Tibial nerve (tissue), 4 donors: ENCODE data around the gene CELSR1. TPM values are rescaled to one million over a fixed set of nuclear protein-coding genes. Genes with fewer than 3 reads are reported as not detected.
A peak's percentile ranks its signal among the peaks of the same experiment; 100 is the strongest.

Experiments used
- DNase-seq, 2 donors: peaks; one replicate each; pipeline ENCODE4 v3.0.0-alpha.2; 2019; ENCODE audit warnings: low spot score in 2 of 2
- H3K27ac ChIP-seq, 4 donors: fragments of 200-600 bp; sonication (generic) in 3 of 4; one replicate each; pipeline ENCODE4 v1.5.1; 2017 to 2019; ENCODE audit warnings: mild to moderate bottlenecking in 1 of 4
- H3K27me3 ChIP-seq, 2 donors: fragments of 200-600 bp; sonication (generic) in 1 of 2; one replicate each; pipeline versions ENCODE4 v1.5.1 to v1.6.0; 2017 to 2019
- H3K36me3 ChIP-seq, 3 donors: fragments of 200-600 bp; sonication (generic); one replicate each; pipeline ENCODE4 v1.5.1; 2018 to 2019
- H3K4me1 ChIP-seq, 4 donors: fragments of 200-600 bp; sonication (generic) in 3 of 4; one replicate each; pipeline ENCODE4 v1.5.1; 2017 to 2019
- H3K4me3 ChIP-seq, 4 donors: fragments of 200-600 bp; sonication (generic) in 3 of 4; one replicate each; pipeline ENCODE4 v1.5.1; 2017 to 2019; ENCODE audit warnings: mild to moderate bottlenecking in 1 of 4, moderate library complexity in 1 of 4
- H3K9me3 ChIP-seq, 4 donors: fragments of 200-600 bp; sonication (generic) in 3 of 4; one replicate each; pipeline ENCODE4 v1.5.1; 2017 to 2019
- EP300 ChIP-seq, 2 donors: sonication (generic); formaldehyde crosslinking; IDR thresholded peaks; one replicate each; pipeline ENCODE4 v1.6.1; 2017; ENCODE audit warnings: antibody characterized with exemption in 2 of 2, mild to moderate bottlenecking in 1 of 2
- POLR2A ChIP-seq, 2 donors: fragments of 450-650 bp; IDR thresholded peaks; one replicate each; pipeline ENCODE4 v1.6.1; 2017; ENCODE audit warnings: antibody characterized with exemption in 2 of 2, mild to moderate bottlenecking in 2 of 2, moderate library complexity in 2 of 2
- WGBS, 2 donors: methylation state at CpG; one replicate each; pipeline ENCODE4 v1.1.5; 2018; 5-methylcytosine and 5-hydroxymethylcytosine counted together
- total RNA-seq, 4 donors: library from RNA; depleted of rRNA; stranded (reverse); fragments of >200 nt; gene quantifications; one replicate each; pipeline ENCODE4 v1.1.0, GENCODE V29; 2016
- TF ChIP-seq, protein P1 (sequence below), 5 experiments: fragments of 200-600 bp in 3 of 5; fragments of 450-650 bp in 2 of 5; sonication (generic) in 3 of 5; IDR thresholded peaks; one replicate each; pipeline ENCODE4 v1.5.1; 2016 to 2019; ENCODE audit warnings: antibody characterized with exemption in 5 of 5, mild to moderate bottlenecking in 3 of 5, moderate library complexity in 2 of 5

The CELSR1 gene
- total RNA-seq, 4 donors from 2014 or later: 1.0 to 5.9 (median 2.6) TPM

DNA sequence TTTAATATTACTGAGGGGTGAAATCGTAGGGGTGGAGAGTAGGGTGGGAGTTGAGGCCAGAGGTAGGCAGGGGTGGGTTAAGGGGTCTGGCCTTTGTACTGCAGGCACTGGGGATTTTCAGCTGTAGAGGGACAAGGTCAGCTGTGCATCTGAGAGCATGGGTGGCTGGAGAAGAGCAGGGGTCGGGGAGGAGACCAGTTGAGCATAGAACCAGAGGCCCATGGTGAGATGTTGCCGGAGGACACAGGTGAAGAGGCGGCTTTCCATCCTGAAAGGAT, 12.1 kb upstream of the CELSR1 start:
- H3K9me3 ChIP-seq: peaks cover 0 to 6% (median 0%) of the 10 kb centered on the region in 4 donors
- 77 to 81% methylated on average over 4 of the region's 4 CpGs for WGBS, 2 donors
- TF ChIP-seq EP300 (IDR thresholded peaks at IDR 0.05) (no peak), POLR2A (IDR thresholded peaks at IDR 0.05) (no peak)
- TF ChIP-seq, protein P1, sequence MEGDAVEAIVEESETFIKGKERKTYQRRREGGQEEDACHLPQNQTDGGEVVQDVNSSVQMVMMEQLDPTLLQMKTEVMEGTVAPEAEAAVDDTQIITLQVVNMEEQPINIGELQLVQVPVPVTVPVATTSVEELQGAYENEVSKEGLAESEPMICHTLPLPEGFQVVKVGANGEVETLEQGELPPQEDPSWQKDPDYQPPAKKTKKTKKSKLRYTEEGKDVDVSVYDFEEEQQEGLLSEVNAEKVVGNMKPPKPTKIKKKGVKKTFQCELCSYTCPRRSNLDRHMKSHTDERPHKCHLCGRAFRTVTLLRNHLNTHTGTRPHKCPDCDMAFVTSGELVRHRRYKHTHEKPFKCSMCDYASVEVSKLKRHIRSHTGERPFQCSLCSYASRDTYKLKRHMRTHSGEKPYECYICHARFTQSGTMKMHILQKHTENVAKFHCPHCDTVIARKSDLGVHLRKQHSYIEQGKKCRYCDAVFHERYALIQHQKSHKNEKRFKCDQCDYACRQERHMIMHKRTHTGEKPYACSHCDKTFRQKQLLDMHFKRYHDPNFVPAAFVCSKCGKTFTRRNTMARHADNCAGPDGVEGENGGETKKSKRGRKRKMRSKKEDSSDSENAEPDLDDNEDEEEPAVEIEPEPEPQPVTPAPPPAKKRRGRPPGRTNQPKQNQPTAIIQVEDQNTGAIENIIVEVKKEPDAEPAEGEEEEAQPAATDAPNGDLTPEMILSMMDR (IDR thresholded peaks at IDR 0.05): no peak
- H3K27ac ChIP-seq: no peak overlapping the region
- H3K4me1 ChIP-seq: peaks cover 0 to 31% (median 5%) of the 10 kb centered on the region in 4 donors
- DNase-seq: no peak
- H3K36me3 ChIP-seq: no peaks in the 10 kb centered on the region
- no peak overlapping the region for H3K4me3 ChIP-seq
- peaks cover 0 to 6% of the 10 kb centered on the region in 2 donors for H3K27me3 ChIP-seq

DNA sequence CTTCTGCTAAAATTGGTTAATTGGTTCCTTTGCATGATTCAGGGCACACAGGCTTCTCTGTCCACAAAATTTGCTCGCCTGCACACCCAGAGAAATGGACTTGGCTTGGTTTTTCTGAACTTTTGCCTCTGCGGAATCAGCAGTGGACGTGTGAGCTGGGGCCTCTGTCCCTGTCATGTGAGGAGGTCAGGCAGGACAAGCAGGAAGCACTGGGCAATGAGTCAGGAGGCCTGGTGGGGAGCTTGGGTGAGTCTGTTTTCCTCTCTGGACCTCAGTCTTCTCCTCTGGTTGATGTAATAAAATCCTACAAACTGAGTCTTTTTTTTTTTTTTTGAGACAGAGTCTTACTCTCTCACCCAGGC, 10.4 kb upstream of the CELSR1 start:
- H3K4me3 ChIP-seq: no peak overlapping the region
- 48 to 52% methylated on average over 2 to 3 of the region's 3 CpGs for WGBS, 2 donors
- peaks cover 0 to 31% (median 5%) of the 10 kb centered on the region in 4 donors for H3K4me1 ChIP-seq
- H3K9me3 ChIP-seq: peaks cover 0 to 6% (median 0%) of the 10 kb centered on the region in 4 donors
- TF ChIP-seq EP300 (IDR thresholded peaks at IDR 0.05) (peak in 1 of 2 donors; percentile 65), POLR2A (IDR thresholded peaks at IDR 0.05) (no peak)
- H3K27ac ChIP-seq: peak overlapping the region in 2 of 4 donors; percentile 39 to 58
- peak; percentile 30 to 71 for DNase-seq
- no peaks in the 10 kb centered on the region for H3K36me3 ChIP-seq
- peaks cover 0 to 10% of the 10 kb centered on the region in 2 donors for H3K27me3 ChIP-seq

DNA sequence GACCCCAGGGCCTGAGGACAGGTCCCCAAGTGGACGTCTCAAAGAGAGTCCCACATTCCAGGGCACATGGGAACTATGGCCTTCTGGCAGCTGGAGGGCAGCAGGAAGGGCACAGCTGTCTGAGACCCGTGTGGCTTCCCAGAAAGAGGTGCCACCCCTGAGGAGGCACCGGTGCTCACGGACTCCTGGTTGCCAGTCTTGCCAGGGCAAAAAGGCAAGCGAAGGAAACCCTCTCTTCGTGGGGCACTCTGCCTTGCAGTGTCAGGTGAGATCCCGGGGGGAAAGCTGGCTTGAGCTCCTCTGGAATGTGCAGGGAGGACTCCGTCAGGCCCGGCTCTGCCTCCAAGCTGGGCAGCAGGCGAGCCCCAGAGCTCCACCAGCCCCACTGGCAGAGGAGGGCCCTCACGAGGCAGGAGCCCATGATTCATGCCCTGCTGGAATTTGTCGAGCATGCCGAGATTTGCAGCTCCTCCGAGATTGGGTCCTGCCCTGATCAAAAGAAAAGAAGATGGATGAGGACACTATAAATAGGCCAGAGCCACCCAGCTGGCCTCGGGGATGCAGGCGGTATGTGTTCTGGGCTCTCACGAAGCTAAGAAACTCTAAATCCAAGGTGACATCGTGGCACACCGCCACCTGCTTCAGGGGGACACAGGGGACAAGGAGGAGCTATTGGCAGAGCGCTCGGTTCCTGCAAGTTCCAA, 9.9 kb upstream of the CELSR1 start:
- TF ChIP-seq EP300 (IDR thresholded peaks at IDR 0.05): no peak
- peaks cover 0 to 33% (median 5%) of the 10 kb centered on the region in 4 donors for H3K4me1 ChIP-seq

DNA sequence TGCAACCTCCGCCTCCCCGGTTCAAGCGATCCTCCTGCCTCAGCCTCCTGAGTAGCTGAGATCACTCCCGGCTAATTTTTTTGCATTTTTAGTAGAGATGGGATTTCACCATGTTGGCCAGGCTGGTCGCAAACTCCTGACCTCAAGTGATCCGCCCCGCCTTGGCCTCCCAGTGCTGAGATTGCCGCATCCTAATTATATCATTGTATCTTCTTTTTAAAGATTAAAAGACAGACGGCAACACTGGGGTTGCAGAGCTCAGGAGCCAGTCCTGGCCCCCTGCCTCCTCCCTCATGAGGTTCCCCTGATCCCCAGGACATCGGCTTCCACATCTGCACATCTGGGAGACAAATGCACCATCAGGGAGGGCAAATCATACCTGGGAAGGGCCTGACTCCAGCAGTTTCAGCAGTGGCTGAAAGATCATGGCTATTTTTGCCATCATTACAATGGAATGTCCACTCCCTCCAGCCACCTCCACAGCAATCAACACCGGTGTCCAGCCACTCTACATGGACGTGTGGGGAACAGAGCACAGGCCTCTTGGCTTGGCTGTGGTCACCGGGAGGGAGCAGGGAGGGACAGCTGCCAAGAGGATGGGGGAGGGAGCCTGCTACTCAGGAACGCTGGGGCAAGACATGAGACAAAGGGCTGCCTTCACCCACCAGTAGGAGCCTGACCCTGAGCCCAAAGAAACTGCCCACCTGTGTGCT, 9.2 kb upstream of the CELSR1 start:
- no peak for DNase-seq
- Histone ChIP-seq H3K36me3 (no peaks in the 10 kb centered on the region), H3K4me3 (no peak overlapping the region), H3K4me1 (peaks cover 0 to 36% (median 5%) of the 10 kb centered on the region in 4 donors), H3K9me3 (no peaks in the 10 kb centered on the region), H3K27me3 (peaks cover 0 to 9% of the 10 kb centered on the region in 2 donors), H3K27ac (peak overlapping the region in 2 of 4 donors; percentile 39 to 58)
- TF ChIP-seq EP300 (IDR thresholded peaks at IDR 0.05) (no peak), POLR2A (IDR thresholded peaks at IDR 0.05) (no peak)
- TF ChIP-seq, protein P1 (IDR thresholded peaks at IDR 0.05): no peak
- WGBS, 2 donors: 66 to 67% methylated on average over 14 of the region's 14 CpGs

More for the DNA sequence above, 9.9 kb upstream of the CELSR1 start:
- peaks cover 0 to 10% of the 10 kb centered on the region in 2 donors for H3K27me3 ChIP-seq
- H3K27ac ChIP-seq: peak overlapping the region in 2 of 4 donors; percentile 39 to 58
- no peak for DNase-seq
- no peaks in the 10 kb centered on the region for H3K36me3 ChIP-seq
- 43 to 49% methylated on average over 11 to 21 of the region's 21 CpGs for WGBS, 2 donors
- no peak overlapping the region for H3K4me3 ChIP-seq
- peaks cover 0 to 2% (median 0%) of the 10 kb centered on the region in 4 donors for H3K9me3 ChIP-seq

DNA sequence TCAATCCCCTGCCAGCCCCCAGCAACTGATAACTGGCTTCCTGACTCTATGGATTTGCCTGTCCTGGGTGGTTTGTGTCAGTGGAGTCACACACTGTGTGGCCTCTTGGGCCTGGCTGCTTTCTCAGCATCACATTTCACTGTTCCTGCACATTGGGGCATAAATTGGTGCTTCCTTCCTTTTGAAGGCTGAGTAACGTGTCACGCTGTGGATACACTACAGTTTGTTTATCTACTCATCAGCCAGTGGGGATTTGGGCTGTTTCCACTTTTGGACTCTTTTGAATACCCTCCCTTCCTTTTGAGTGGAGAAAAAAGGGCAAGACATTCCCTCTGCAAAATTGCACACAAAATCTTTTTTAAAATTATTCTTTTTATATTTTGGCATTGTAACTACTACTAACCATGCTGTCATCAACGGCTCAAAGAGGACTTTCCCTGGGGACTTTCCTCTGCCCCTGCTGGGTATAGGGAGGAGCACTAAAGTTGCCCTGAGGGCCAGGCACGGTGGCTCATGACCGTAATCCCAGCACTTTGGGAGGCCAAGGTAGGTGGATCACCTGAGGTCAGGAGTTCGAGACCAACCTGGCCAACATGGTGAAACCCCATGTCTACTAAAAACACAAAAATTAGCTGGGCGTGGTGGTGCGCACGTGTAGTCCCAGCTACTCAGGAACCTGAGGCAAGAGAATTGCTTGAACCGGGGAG, 7.8 kb upstream of the CELSR1 start:
- no peak overlapping the region for H3K4me3 ChIP-seq
- no peaks in the 10 kb centered on the region for H3K9me3 ChIP-seq
- peaks cover 0 to 36% (median 5%) of the 10 kb centered on the region in 4 donors for H3K4me1 ChIP-seq
- WGBS, 2 donors: 63 to 72% methylated on average over 10 of the region's 10 CpGs
- peaks cover 0 to 7% of the 10 kb centered on the region in 2 donors for H3K27me3 ChIP-seq
- H3K36me3 ChIP-seq: no peaks in the 10 kb centered on the region
- no peak overlapping the region for H3K27ac ChIP-seq
- TF ChIP-seq EP300 (IDR thresholded peaks at IDR 0.05): no peak
- TF ChIP-seq, protein P1 (IDR thresholded peaks at IDR 0.05): no peak
- no peak for TF ChIP-seq POLR2A (IDR thresholded peaks at IDR 0.05)
- no peak for DNase-seq
